A549 (cell line): ENCODE measurements around the gene C1D. TPM values are rescaled to one million over a fixed set of nuclear protein-coding genes. Genes with fewer than 3 reads are reported as not detected.

ENCODE experiments used
- ATAC-seq, 2 experiments: fragments of 200-7000 bp in 1 of 2; fragments of >200 bp in 1 of 2; cut with Nextera tagmentation in 1 of 2; cut with Tn5 transposase in 1 of 2; 3 replicates each; pipeline versions ENCODE4 v1.8.0 to v1.9.1; 2018 to 2020; ENCODE audit warnings: mild to moderate bottlenecking in 1 of 2, moderate library complexity in 1 of 2
- CTCF ChIA-PET: fragments of 300-600 bp; sonication (Branson Sonifier 250); formaldehyde crosslinking; extraction: SDS; loops from one replicate; lab custom pipeline; 2021; ENCODE audit warnings: antibody characterized with exemption, inconsistent platforms; lab: Yijun Ruan, JAX
- POLR2A ChIA-PET: fragments of 350-600 bp; formaldehyde crosslinking; extraction: SDS; loops from one replicate; lab custom pipeline; 2021; ENCODE audit warnings: antibody characterized with exemption, inconsistent platforms; lab: Yijun Ruan, JAX
- DNase-seq, 2 experiments: peaks; one replicate each; pipeline versions ENCODE4 v3.0.0 to v3.0.0-alpha.2; 2011 to 2016; ENCODE audit warnings: low read depth in 1 of 2, low spot score in 1 of 2
- FAIRE-seq: peaks from 2 replicates; lab custom pipeline; 2011; peaks lifted over from hg19 to GRCh38; lab: Jason Lieb, UNC
- H3K27ac ChIP-seq, 2 experiments: fragments of >200 bp; sonication (Bioruptor Twin); formaldehyde crosslinking; 3 replicates each; pipeline ENCODE4 v1.5.1; 2016 to 2017
- H3K4me1 ChIP-seq: fragments of >200 bp; sonication (Bioruptor Twin); formaldehyde crosslinking; 3 replicates; pipeline ENCODE4 v1.6.1; 2016
- H3K4me2 ChIP-seq: fragments of >200 bp; sonication (Bioruptor Twin); formaldehyde crosslinking; 3 replicates; pipeline ENCODE4 v1.6.1; 2016
- H3K4me3 ChIP-seq: fragments of >200 bp; sonication (Bioruptor Twin); formaldehyde crosslinking; 3 replicates; pipeline ENCODE4 v1.5.1; 2016
- H3K9me3 ChIP-seq: fragments of >200 bp; sonication (Bioruptor Twin); formaldehyde crosslinking; 3 replicates; pipeline ENCODE4 v1.6.1; 2016
- BHLHE40 ChIP-seq: IDR thresholded peaks from 2 replicates; pipeline ENCODE4 v1.6.1; 2012; ENCODE audit warnings: low read depth, low read length, inconsistent platforms
- CBX2 ChIP-seq: fragments of 200-600 bp; sonication (generic); IDR thresholded peaks from 2 replicates; pipeline ENCODE4 v1.6.1; 2016; ENCODE audit warnings: low read depth, mild to moderate bottlenecking, borderline replicate concordance
- CBX8 ChIP-seq: fragments of 200-600 bp; sonication (generic); IDR thresholded peaks from 2 replicates; pipeline ENCODE4 v1.6.1; 2016
- CEBPB ChIP-seq, 2 experiments: fragments of >200 bp in 1 of 2; sonication (Bioruptor Twin) in 1 of 2; formaldehyde crosslinking in 1 of 2; IDR thresholded peaks; 2 replicates each; pipeline ENCODE4 v1.6.1; 2012 to 2016
- EHMT2 ChIP-seq: fragments of 200-600 bp; sonication (generic); IDR thresholded peaks from 2 replicates; pipeline ENCODE4 v1.6.1; 2016; ENCODE audit warnings: antibody characterized with exemption, low read depth, mild to moderate bottlenecking, moderate library complexity
- ESRRA ChIP-seq: fragments of 150-350 bp; IDR thresholded peaks from 2 replicates; pipeline ENCODE4 v1.6.1; 2014; ENCODE audit warnings: mild to moderate bottlenecking, low read length, borderline replicate concordance
- FOSB ChIP-seq: fragments of 250-450 bp; sonication (Bioruptor Pico); IDR thresholded peaks from 2 replicates; pipeline ENCODE4 v1.5.0; 2020; ENCODE audit warnings: mild to moderate bottlenecking, moderate library complexity
- FOSL2 ChIP-seq, 2 experiments: fragments of 450-650 bp in 1 of 2; fragments of >200 bp in 1 of 2; sonication (Bioruptor Twin) in 1 of 2; formaldehyde crosslinking; IDR thresholded peaks; 2 replicates each; pipeline versions ENCODE4 v1.5.0 to v1.6.1; 2016 to 2020; ENCODE audit warnings: mild to moderate bottlenecking in 1 of 2, moderate library complexity in 1 of 2
- HDAC2 ChIP-seq: fragments of 200-600 bp; sonication (generic); IDR thresholded peaks from 2 replicates; pipeline ENCODE4 v1.6.1; 2016
- JUN ChIP-seq, 2 experiments: fragments of >200 bp; sonication (Bioruptor Twin); formaldehyde crosslinking; IDR thresholded peaks; 2 replicates in 1 of 2; 3 replicates in 1 of 2; pipeline ENCODE4 v1.6.1; 2016 to 2017
- KDM1A ChIP-seq: fragments of 200-600 bp; sonication (generic); IDR thresholded peaks from 2 replicates; pipeline ENCODE4 v1.6.1; 2016; ENCODE audit warnings: low read depth, mild to moderate bottlenecking
- KDM5A ChIP-seq: fragments of 200-600 bp; sonication (generic); IDR thresholded peaks from 2 replicates; pipeline ENCODE4 v1.6.1; 2016; ENCODE audit warnings: antibody characterized with exemption, mild to moderate bottlenecking
- MAFK ChIP-seq: fragments of 450-650 bp; IDR thresholded peaks from 2 replicates; pipeline ENCODE4 v1.6.1; 2014; ENCODE audit not compliant: partially characterized antibody
- MAZ ChIP-seq: fragments of 150-350 bp; IDR thresholded peaks from 2 replicates; pipeline ENCODE4 v1.6.1; 2014; ENCODE audit warnings: antibody characterized with exemption, low read depth, low read length, borderline replicate concordance
- NPAS2 ChIP-seq: fragments of 250-450 bp; sonication (Bioruptor Pico); IDR thresholded peaks from 2 replicates; pipeline ENCODE4 v1.8.0; 2022; ENCODE audit warnings: mild to moderate bottlenecking, moderate library complexity, borderline replicate concordance
- PHF8 ChIP-seq: fragments of 200-600 bp; sonication (generic); IDR thresholded peaks from 2 replicates; pipeline ENCODE4 v1.6.1; 2016; ENCODE audit warnings: low read depth, mild to moderate bottlenecking, antibody characterized with exemption, moderate library complexity, borderline replicate concordance
- POLR2A ChIP-seq: IDR thresholded peaks from 2 replicates; pipeline ENCODE4 v1.6.1; 2012; ENCODE audit warnings: mild to moderate bottlenecking, low read length
- RCOR1 ChIP-seq: fragments of 150-350 bp; IDR thresholded peaks from 2 replicates; pipeline ENCODE4 v1.6.1; 2014; ENCODE audit warnings: antibody characterized with exemption, low read length, low read depth
- RFX5 ChIP-seq: fragments of 450-650 bp; IDR thresholded peaks from 2 replicates; pipeline ENCODE4 v1.7.1; 2014; ENCODE audit warnings: antibody characterized with exemption, mild to moderate bottlenecking, moderate library complexity
- SREBF2 ChIP-seq: fragments of 450-650 bp; IDR thresholded peaks from 2 replicates; pipeline ENCODE4 v1.6.1; 2014; ENCODE audit warnings: mild to moderate bottlenecking, moderate library complexity
- TFCP2L1 ChIP-seq: fragments of 250-450 bp; sonication (Bioruptor Pico); IDR thresholded peaks from 2 replicates; pipeline ENCODE4 v1.5.0; 2021; ENCODE audit warnings: mild to moderate bottlenecking
- TP53 ChIP-seq: fragments of 250-450 bp; sonication (Bioruptor Pico); IDR thresholded peaks from 2 replicates; pipeline ENCODE4 v1.5.0; 2021; ENCODE audit warnings: mild to moderate bottlenecking, moderate library complexity
- ZC3H11A ChIP-seq: fragments of 450-650 bp; IDR thresholded peaks from 2 replicates; pipeline ENCODE4 v1.6.1; 2014; ENCODE audit warnings: antibody characterized with exemption, mild to moderate bottlenecking
- WGBS: methylation state at CpG from one replicate; pipeline ENCODE4 v1.1.6; 2017; ENCODE audit errors: missing lambda C conversion rate; 5-methylcytosine and 5-hydroxymethylcytosine counted together
- polyA plus RNA-seq, 4 experiments: library from polyadenylated mRNA; depleted of rRNA in 3 of 4; stranded (reverse); fragments of >200 nt; fragmentation: RNase III in 1 of 4; extraction: RNeasy Plus Mini Kit Qiagen cat#74134 plus additional on column Dnase treatment in 1 of 4; gene quantifications; 2 replicates in 3 of 4; 3 replicates in 1 of 4; pipeline ENCODE4 v1.2.3, GENCODE V29; 2011 to 2017
- TF ChIP-seq, protein P1 (sequence below): fragments of 450-650 bp; IDR thresholded peaks from 2 replicates; pipeline ENCODE4 v1.6.1; 2014; ENCODE audit warnings: antibody characterized with exemption
- TF ChIP-seq, protein P2 (sequence below): IDR thresholded peaks from 2 replicates; pipeline ENCODE4 v1.6.1; 2012

Gene C1D
- polyA plus RNA-seq, 2 of the 4 experiments (the other 2 are of a cell fraction): 62.5 to 89.1 TPM

DNA sequence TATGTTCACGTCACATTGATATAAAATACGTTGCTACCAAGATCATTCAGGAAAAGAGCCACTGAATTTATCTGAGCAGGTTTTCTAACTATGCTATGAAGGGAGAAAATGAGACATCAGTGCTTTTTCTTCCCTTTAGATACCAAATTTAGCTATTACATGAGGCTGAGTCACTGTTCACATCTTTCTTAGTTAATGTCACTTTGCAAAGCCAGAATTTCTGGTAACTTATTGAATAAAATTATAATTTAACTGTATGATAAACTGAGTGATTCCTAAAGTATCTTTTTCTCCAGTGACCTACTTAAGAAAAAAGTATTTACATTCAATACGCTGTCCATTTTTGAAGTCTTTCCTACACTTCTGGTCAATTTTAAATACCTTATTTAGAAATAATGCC is 22.7 kb downstream of the C1D start:
- 80% methylated on average over 3 of the region's 3 CpGs for WGBS
- FAIRE-seq: no peak
- TF ChIP-seq SREBF2 (no peak), CBX2 (no peak), KDM1A (no peak), CEBPB (IDR thresholded peaks at IDR 0.05) (no peak), CBX8 (no peak), JUN (IDR thresholded peaks at IDR 0.05) (no peak), FOSB (CRISPR knock-in tag) (no peak), ZC3H11A (no peak), EHMT2 (no peak), KDM5A (no peak), MAFK (no peak), BHLHE40 (no peak), NPAS2 (no peak)
- TF ChIP-seq, protein P1, sequence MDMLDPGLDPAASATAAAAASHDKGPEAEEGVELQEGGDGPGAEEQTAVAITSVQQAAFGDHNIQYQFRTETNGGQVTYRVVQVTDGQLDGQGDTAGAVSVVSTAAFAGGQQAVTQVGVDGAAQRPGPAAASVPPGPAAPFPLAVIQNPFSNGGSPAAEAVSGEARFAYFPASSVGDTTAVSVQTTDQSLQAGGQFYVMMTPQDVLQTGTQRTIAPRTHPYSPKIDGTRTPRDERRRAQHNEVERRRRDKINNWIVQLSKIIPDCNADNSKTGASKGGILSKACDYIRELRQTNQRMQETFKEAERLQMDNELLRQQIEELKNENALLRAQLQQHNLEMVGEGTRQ: no peak
- Histone ChIP-seq H3K4me1 (peaks cover 33% of the 10 kb centered on the region), H3K4me2 (peak overlapping the region; percentile 34), H3K4me3 (no peak overlapping the region), H3K27ac (no peak overlapping the region), H3K9me3 (no peaks in the 10 kb centered on the region)
- POLR2A ChIA-PET: no interaction called here
- no peak for ATAC-seq
- CTCF ChIA-PET: interaction anchor here (2.1 kb wide), 1 partner anchor 9 kb away, joined by 10 read pairs; no protein-coding TSS in a partner anchor
- DNase-seq: no peak

DNA sequence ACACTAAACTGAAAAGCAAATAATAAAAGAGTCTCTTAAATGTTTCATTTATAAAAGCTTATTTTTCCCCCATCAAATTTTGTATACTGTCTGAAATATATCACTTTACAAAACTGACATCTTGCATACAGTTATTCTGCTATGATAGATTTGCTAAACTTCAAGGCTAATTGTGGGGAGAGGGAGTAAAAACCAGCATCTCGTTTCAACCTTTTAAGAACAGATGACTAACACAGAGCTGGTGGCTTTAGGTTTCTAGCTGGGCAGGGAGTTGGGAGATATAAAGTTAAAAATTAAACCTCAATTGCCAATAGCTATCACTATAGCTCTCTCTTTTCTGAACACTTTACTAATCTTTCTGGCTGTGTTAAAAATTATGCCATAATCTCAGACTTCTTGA is 23.5 kb downstream of the C1D start:
- FAIRE-seq (no peak), ATAC-seq (peak in 1 of 2 experiments; percentile 57; a peak in 2 of 6 replicates), DNase-seq (no peak)
- whole genome bisulfite sequencing: 5% methylated on average over 1 of the region's 1 CpG
- Histone ChIP-seq H3K4me2 (peak overlapping the region; percentile 34), H3K4me1 (peaks cover 26% of the 10 kb centered on the region), H3K9me3 (no peaks in the 10 kb centered on the region), H3K4me3 (no peak overlapping the region), H3K27ac (no peak overlapping the region)
- TF ChIP-seq EHMT2 (no peak), TP53 (CRISPR knock-in tag) (no peak), JUN (IDR thresholded peaks at IDR 0.05) (no peak), PHF8 (no peak), MAZ (no peak), MAFK (no peak), HDAC2 (no peak), TFCP2L1 (no peak)
- TF ChIP-seq, protein P1: no peak
- CTCF ChIA-PET: interaction anchor here (1.2 to 1.6 kb wide), 2 partner anchors 19 to 83 kb away, joined by 4 read pairs; no protein-coding TSS in a partner anchor
- POLR2A ChIA-PET: no interaction called here

DNA sequence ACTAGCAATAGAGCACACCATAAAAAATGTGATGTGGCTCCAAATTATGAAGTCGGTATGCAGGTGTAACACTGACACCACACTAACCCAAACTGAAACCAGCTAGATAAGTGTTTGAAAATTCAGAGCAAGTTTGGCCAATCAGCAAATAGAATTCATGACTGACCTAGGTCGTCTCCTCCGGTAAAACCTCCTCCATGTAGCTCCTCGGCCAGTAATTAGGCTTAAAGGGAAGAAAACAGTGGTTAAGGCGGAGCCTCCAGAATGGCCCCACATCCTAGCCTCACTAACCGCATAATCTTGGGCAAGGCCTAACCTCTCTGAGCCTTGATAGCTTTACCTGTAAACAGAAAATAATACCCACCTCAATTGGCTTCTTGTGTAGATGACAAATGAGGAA is 30.1 kb downstream of the C1D start:
- CTCF ChIA-PET: interaction anchor here (0.6 to 3.4 kb wide), 16 partner anchors 11 to 1604 kb away, joined by 3 to 24 read pairs (median 4); partner anchors contain the start of gene C1D
- WGBS: 59% methylated on average over 6 of the region's 6 CpGs
- no peak for TF ChIP-seq POLR2A
- TF ChIP-seq, protein P2, sequence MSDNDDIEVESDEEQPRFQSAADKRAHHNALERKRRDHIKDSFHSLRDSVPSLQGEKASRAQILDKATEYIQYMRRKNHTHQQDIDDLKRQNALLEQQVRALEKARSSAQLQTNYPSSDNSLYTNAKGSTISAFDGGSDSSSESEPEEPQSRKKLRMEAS: no peak
- TF ChIP-seq ESRRA: no peak
- TF ChIP-seq FOSL2 (IDR thresholded peaks at IDR 0.05): no peak
- TF ChIP-seq FOSL2 (CRISPR knock-in tag; IDR thresholded peaks at IDR 0.05): no peak
- TF ChIP-seq RCOR1: no peak
- no peak for TF ChIP-seq RFX5
- TF ChIP-seq HDAC2: no peak

More for the DNA sequence above, 30.1 kb downstream of the C1D start:
- no peaks in the 10 kb centered on the region for H3K4me1 ChIP-seq
- no peak overlapping the region for H3K4me3 ChIP-seq
- DNase-seq (no peak), ATAC-seq (peak in 1 of 2 experiments; percentile 22; a peak in 2 of 6 replicates), FAIRE-seq (no peak)
- no peak overlapping the region for H3K4me2 ChIP-seq
- POLR2A ChIA-PET: no interaction called here
- H3K27ac ChIP-seq: no peak overlapping the region
- H3K9me3 ChIP-seq: no peaks in the 10 kb centered on the region
